Pulmonary artery endothelial cell (primary cell): ENCODE results near the gene WDR53. TPM values are rescaled to one million over a fixed set of nuclear protein-coding genes. Genes with fewer than 3 reads are reported as not detected.
"Not testable (repeated sequence)": the region's sequence is repeated elsewhere in the genome, so short reads cannot be mapped to it uniquely, and the experiment has no call there.

Experiments
- DNase-seq: peaks from one replicate; pipeline ENCODE4 v3.0.0-alpha.2; 2011; ENCODE audit warnings: low read depth, low spot score
- total RNA-seq: library from RNA; depleted of rRNA; stranded (reverse); fragments of >200 nt; gene quantifications from 2 replicates; pipeline ENCODE4 v1.2.3, GENCODE V29; 2014

The WDR53 gene
- total RNA-seq: 8.7 and 12.3 TPM in 2 replicates

GRCh38 chr3:196568246-196569002 lies at the start of gene WDR53, which contains the start of gene FBXO45:
Gene WDR53, minus strand, starts transcription at chr3:196568554. Its CDS starts 7,079 bp downstream, at chr3:196561475.
Gene FBXO45, plus strand, starts transcription at chr3:196568660. Its CDS starts 325 bp downstream, at chr3:196568985.
- DNase-seq: peak; percentile 79

GRCh38 chr3:196617256-196617655 lies 48.9 kb upstream of the WDR53 start:
- DNase-seq: no peak

DNA sequence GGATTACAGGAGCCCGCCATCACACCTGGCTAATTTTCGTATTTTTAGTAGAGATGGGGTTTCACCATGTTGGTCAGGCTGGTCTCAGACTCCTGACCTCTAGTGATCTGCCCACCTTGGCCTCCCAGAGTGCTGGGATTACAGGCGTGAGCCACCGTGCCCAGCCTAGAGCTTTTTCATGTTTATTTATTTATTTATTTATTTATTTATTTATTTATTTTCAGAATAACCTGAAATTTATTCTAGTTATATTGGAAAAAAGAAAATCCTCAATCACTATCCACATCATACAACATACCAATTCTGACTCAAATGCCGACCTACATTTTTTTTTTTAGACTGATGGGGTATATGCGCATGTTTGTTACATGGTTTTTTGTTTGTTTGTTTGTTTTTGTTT lies 46.9 kb upstream of the WDR53 start:
- not testable (repeated sequence) for DNase-seq

GRCh38 chr3:196611761-196612483 lies 43.6 kb upstream of the WDR53 start:
- DNase-seq: peak; percentile 26

GRCh38 chr3:196609805-196610515 lies 41.6 kb upstream of the WDR53 start:
- no peak for DNase-seq

- DNase-seq: peak; percentile 52
Observed at GRCh38 chr3:196609343-196609775, 41.0 kb upstream of the WDR53 start.

GRCh38 chr3:196608693-196609092 lies 40.3 kb upstream of the WDR53 start:
- no peak for DNase-seq

DNA sequence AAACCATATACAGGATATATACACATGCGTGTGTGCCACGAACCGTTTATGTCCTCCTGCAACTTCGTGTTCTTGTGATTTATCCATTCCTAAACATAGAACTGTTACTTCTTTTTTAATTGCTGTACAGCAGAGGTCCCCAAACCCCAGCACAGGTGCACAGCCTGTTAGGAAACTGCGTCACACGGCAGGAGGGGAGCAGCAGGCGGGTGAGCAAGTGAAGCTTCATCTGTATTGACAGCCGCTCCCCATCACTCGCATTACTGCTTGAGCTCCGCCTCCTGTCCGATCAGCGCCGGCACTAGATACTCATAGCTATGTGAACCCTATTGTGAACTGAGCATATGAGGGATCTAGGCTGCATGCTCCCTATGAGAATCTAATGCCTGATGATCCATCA lies 36.2 kb upstream of the WDR53 start:
- no peak for DNase-seq

DNA sequence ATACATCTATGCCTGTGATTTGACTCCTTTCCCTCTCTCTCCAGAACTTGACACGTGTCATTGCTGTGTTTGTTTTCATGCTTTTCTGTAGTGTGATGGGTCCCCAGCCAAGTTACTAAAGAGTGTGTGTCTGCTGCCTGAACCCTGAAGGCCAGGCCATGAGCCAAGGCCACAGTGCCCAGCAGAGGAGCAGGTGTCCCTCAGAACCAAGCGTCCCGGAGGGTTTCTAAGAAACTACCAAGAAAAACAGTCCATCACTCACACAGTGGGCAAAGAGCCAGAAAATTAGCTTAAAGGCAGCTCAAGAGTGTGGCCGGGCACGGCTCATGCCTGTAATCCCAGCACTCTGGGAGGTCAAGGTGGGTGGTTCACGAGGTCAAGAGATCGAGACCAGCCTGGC lies 35.3 kb upstream of the WDR53 start:
- no peak for DNase-seq

DNA sequence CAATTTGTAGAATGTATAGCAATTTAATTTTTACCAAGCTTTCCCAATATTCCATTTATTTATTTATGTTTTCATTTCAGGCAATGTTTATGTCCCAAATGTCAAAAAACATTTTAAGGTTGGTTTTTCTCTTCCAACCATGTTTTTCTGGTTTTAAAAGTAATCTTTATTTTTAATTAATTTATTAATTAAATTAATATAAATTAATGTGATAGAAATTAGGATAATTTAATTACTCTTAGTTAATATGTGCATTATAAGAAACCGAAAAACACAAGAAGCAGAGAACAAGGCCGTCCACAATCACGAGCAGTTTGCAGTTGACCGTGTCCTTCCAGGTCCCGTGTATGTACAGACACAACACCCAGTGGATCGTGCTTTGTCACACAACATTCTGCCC lies 34.3 kb upstream of the WDR53 start:
- DNase-seq: no peak

DNA sequence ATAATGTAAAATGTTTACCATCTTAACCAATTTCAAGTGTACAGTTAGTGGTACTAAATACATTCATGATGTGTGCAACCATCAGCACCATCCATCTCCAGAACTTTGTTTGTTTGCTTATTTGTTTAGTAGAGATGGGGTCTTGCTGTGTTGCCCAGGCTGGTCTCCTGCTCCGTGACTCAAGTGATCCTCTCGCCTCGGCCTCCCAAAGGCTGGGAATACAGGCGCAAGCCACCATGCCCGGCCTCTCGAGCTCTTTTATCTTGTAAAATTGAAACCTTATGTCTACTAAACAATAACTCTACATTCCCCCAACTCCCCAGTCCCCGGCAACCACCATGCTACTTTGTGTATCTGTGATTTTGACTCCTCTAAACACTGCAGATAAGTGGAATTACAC lies 32.0 kb upstream of the WDR53 start:
- DNase-seq: no peak

GRCh38 chr3:196599734-196600128 lies 31.4 kb upstream of the WDR53 start:
- DNase-seq: no peak

GRCh38 chr3:196597971-196598733 lies 29.8 kb upstream of the WDR53 start:
- not testable (repeated sequence) for DNase-seq

DNA sequence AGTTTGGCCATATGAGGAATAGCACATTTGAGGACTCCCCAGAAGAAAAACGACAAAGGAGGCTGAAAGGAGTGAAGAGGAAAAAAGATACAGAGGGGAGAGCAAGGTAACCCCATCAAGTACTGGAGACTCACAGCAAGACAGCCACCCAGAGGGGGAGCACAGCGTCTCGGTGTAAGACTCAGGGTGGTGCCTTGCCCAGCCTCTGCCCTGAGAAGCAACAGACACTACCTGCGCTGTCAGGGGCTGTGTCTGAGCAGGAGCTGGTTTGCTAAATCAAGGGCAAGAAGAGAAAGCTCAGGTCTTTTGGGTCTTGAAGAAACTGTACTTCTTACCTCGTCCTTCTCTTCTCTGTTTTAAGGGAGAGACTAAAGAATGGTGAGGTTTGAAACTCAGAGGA lies 28.0 kb upstream of the WDR53 start:
- no peak for DNase-seq

DNA sequence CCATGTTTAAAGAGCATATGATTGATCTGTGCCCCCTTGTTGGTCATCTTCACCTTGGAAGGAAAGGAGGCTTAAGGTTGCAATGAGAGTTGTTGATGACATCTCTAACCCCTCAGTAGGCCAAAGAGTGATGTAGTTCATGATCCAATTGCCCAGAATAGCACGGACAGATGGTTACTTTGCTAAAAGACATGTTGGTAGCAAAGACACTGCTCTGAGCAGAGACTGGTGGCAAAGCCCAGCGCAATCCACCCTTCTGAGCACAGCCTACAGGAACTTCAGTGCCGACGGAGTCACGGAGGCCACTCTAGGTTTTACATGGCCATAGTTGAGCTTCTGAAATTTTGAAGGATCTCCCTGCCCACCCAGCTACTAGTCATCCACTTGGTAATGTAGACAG lies 21.9 kb upstream of the WDR53 start:
- no peak for DNase-seq

DNA sequence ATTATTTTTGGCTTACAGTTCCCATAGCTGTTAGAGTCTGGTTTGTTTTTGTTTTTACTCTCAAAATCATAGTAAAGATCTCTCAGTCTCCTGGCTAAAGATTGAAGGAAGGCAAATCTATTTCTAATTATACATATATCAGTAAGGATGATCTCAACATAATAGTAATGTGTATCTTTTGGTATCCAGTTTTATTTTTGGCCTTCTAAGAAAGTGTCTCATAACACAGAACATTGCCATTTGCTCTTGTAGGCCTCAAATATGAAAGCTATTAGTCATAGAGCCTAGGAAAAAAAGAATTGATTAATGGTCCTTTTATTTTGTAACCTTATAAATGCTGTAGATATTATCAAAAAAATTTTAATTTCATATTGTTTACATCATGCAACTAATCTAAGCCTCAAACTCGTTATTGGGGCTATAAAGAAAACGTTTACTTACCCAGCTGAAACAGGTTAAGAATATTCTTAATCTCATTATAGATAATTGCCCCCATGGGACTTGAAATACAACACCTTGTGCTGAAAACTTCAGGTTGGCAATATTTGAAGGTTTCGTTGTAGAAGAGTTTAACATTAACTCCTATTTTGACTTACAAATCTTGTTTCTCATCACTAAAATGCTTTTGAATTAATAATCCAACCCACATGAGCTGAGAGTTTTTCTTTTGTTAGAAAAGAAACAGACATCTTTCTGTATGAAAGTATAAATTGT lies 16.8 kb upstream of the WDR53 start:
- no peak for DNase-seq

DNA sequence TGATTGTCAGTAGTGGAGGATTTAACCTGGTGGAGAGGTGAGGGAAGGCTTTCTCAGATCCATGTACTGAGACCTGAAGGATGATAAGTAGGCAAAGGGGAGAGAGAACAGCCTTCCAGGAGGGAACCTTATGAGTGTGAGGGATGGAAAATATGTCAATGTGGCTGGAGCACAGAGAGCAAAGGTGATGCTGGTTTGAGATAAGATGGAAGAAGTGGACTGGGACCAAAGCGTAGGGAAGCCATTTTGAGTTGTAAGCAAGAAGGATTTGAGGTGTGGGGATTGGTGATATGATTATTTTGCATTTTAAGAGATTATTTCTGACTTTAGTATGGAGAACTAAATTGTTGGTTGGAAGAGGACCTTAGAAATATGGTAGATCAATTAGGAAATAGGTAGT lies 4.0 kb upstream of the WDR53 start:
- no peak for DNase-seq

DNA sequence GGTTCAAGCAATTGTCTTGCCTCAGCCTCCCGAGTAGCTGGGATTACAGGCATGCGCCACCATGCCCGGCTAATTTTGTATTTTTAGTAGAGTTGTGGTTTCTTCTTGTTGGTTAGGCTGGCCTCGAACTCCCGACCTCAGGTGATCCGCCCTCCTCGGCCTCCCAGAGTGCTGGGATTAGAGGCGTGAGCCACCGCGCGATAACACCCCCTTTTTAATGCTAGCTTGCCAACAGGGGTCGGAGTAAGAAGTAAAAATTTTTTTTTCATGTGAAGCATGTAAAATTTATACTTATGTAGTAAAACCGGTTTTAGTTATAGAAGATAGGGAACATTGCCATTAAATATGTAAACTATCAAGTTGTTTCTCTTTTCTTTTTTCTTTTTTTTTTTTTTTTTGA lies 2.0 kb upstream of the WDR53 start:
- not testable (repeated sequence) for DNase-seq

GRCh38 chr3:196569003-196569516 lies 706 bp upstream of the WDR53 start:
- DNase-seq: no peak

GRCh38 chr3:196563721-196564225 lies 4.6 kb downstream of the WDR53 start:
- DNase-seq: peak; percentile 13
